ENCODE measurements around the gene ACTG1.

Gene ACTG1

GRCh38 chr17:81512562-81513371, at the start of gene ACTG1:
TSS of gene ACTG1 (minus strand) at chr17:81512799. CDS start at chr17:81512354, 445 bp downstream.
- DNase-seq = peak; percentile 89 to 91

GRCh38 chr17:81561494-81561885, 48.9 kb upstream of the ACTG1 start:
- DNase-seq = no peak

GRCh38 chr17:81558941-81559806, 46.6 kb upstream of the ACTG1 start:
- no peak for DNase-seq

- no peak for DNase-seq
Observed at GRCh38 chr17:81558115-81558468, 45.5 kb upstream of the ACTG1 start.

GRCh38 chr17:81557276-81558114, 44.9 kb upstream of the ACTG1 start:
- no peak for DNase-seq

GRCh38 chr17:81556863-81557262, 44.3 kb upstream of the ACTG1 start:
- no peak for DNase-seq

- DNase-seq = no peak
Observed at GRCh38 chr17:81556175-81556691, 43.6 kb upstream of the ACTG1 start.

GRCh38 chr17:81553616-81554181, 41.1 kb upstream of the ACTG1 start:
- DNase-seq = peak in 1 of 2 donors; percentile 28

- peak; percentile 83 for DNase-seq
Observed at GRCh38 chr17:81553018-81553615, 40.5 kb upstream of the ACTG1 start.

- DNase-seq = peak; percentile 82 to 86
Observed at GRCh38 chr17:81552244-81553017, 39.8 kb upstream of the ACTG1 start, which contains the start of gene FAAP100. TSS of gene FAAP100 (minus strand) at chr17:81552353. CDS start at chr17:81552330, 23 bp downstream.

GRCh38 chr17:81551458-81552243, 39.1 kb upstream of the ACTG1 start:
- peak; percentile 34 for DNase-seq

- no peak for DNase-seq
Observed at GRCh38 chr17:81550830-81551457, 38.3 kb upstream of the ACTG1 start.

GRCh38 chr17:81550285-81550684, 37.7 kb upstream of the ACTG1 start:
- no peak for DNase-seq

GRCh38 chr17:81549826-81550225, 37.2 kb upstream of the ACTG1 start:
- DNase-seq = no peak

- DNase-seq = no peak
Observed at GRCh38 chr17:81549031-81549557, 36.5 kb upstream of the ACTG1 start.

GRCh38 chr17:81547614-81547982, 35.0 kb upstream of the ACTG1 start:
- no peak for DNase-seq

- no peak for DNase-seq
Observed at GRCh38 chr17:81546906-81547613, 34.5 kb upstream of the ACTG1 start.

GRCh38 chr17:81545160-81545949, 32.8 kb upstream of the ACTG1 start:
- DNase-seq = no peak

Data from stimulated activated CD4-positive, alpha-beta T cell treated with anti-CD3 and anti-CD28 coated beads, Interleukin-2, amount 100 ng/mL, for 24 hours (primary cell).